Lower leg skin (tissue), 3 donors: Measurements from ENCODE around the gene WDFY4.

Experiments used
- CTCF ChIP-seq, 3 donors: fragments of 450-650 bp; IDR thresholded peaks; one replicate each; pipeline ENCODE4 v1.5.1; 2016; ENCODE audit warnings: antibody characterized with exemption in 3 of 3, mild to moderate bottlenecking in 3 of 3, moderate library complexity in 2 of 3
- POLR2A ChIP-seq, 2 donors: fragments of 450-650 bp; IDR thresholded peaks; one replicate each; pipeline ENCODE4 v1.6.1; 2016 to 2017; ENCODE audit warnings: antibody characterized with exemption in 2 of 2, mild to moderate bottlenecking in 1 of 2, moderate library complexity in 1 of 2

- TF ChIP-seq CTCF (IDR thresholded peaks at IDR 0.05) (no peak), POLR2A (IDR thresholded peaks at IDR 0.05) (no peak)
These were observed 260.9 kb downstream of the WDFY4 start for GRCh38 chr10:48945441-48946130.
